Activated T-cell treated with anti-CD3 and anti-CD28 coated beads, Interleukin-2, amount 50 U/mL, for 4 hours (primary cell): Measurements from ENCODE around the gene IKBIP. TPM values are rescaled to one million over a fixed set of nuclear protein-coding genes. Genes with fewer than 3 reads are reported as not detected.
"Not testable (repeated sequence)": the region's sequence is repeated elsewhere in the genome, so short reads cannot be mapped to it uniquely, and the experiment has no call there.

Source experiments
- ATAC-seq, 2 donors: fragments of 200-7000 bp; cut with Tn5 transposase; one replicate each; pipeline ENCODE4 v1.10.0; 2021
- DNase-seq: peaks from one replicate; pipeline ENCODE4 v3.0.0-alpha.2; 2020
- H3K27me3 Mint-ChIP-seq: one replicate; pipeline ENCODE4 v1.8.0; 2021; ENCODE audit warnings: low read depth, mixed read lengths
- H3K36me3 Mint-ChIP-seq: one replicate; pipeline ENCODE4 v1.8.0; 2022; ENCODE audit warnings: mixed read lengths; ENCODE audit not compliant: insufficient read depth
- H3K4me1 Mint-ChIP-seq: one replicate; pipeline ENCODE4 v1.8.0; 2021; ENCODE audit warnings: low read depth, mixed read lengths
- H3K4me3 Mint-ChIP-seq: one replicate; pipeline ENCODE4 v1.8.0; 2021; ENCODE audit warnings: mild to moderate bottlenecking, moderate library complexity, mixed read lengths
- H3K9me3 Mint-ChIP-seq: one replicate; pipeline ENCODE4 v1.8.0; 2021; ENCODE audit warnings: mixed read lengths
- total RNA-seq, 3 donors: library from RNA; stranded (reverse); gene quantifications; one replicate each; pipeline ENCODE4 v1.2.1, GENCODE V29; 2021

The IKBIP gene
- total RNA-seq, 3 donors from 2014 or later, result 12.0 to 14.5 (median 12.6) TPM

- Mint-ChIP-seq H3K4me3 (no peak overlapping the region), H3K27me3 (no peaks in the 10 kb centered on the region), H3K36me3 (peaks cover 7% of the 10 kb centered on the region), H3K4me1 (peaks cover 17% of the 10 kb centered on the region), H3K9me3 (no peaks in the 10 kb centered on the region)
- DNase-seq, result no peak
- ATAC-seq, result no peak
Measured at GRCh38 chr12:98651328-98651727, 6.7 kb upstream of the IKBIP start.

GRCh38 chr12:98646294-98647090 is 1.9 kb upstream of the IKBIP start:
- peaks cover 21% of the 10 kb centered on the region for H3K4me1 Mint-ChIP-seq

DNA sequence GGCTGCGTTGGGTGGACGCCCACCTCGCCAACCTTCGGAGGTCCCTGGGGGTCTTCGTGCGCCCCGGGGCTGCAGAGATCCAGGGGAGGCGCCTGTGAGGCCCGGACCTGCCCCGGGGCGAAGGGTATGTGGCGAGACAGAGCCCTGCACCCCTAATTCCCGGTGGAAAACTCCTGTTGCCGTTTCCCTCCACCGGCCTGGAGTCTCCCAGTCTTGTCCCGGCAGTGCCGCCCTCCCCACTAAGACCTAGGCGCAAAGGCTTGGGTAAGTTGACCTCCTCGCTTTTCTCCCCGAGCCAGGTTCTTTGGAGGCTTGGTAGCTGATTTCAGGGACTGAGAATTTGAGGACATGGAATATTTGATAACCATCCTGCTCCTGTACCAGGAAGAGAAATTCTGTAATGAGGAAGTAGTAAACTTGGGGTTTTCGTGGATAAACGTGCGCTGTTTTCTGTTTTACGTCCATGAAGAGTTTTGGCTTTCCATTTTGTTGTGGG is 1.0 kb upstream of the IKBIP start:
- H3K4me3 Mint-ChIP-seq, result peak overlapping the region; percentile 97
- H3K27me3 Mint-ChIP-seq, result no peaks in the 10 kb centered on the region
- peaks cover 4% of the 10 kb centered on the region for H3K36me3 Mint-ChIP-seq
- H3K9me3 Mint-ChIP-seq, result no peaks in the 10 kb centered on the region
- DNase-seq, result no peak
- H3K4me1 Mint-ChIP-seq, result peaks cover 21% of the 10 kb centered on the region
- ATAC-seq, result peak in 1 of 2 donors; percentile 0

More at GRCh38 chr12:98646294-98647090, 1.9 kb upstream of the IKBIP start:
- Mint-ChIP-seq H3K27me3 (no peaks in the 10 kb centered on the region), H3K9me3 (no peaks in the 10 kb centered on the region), H3K36me3 (peaks cover 4% of the 10 kb centered on the region), H3K4me3 (peak overlapping the region; percentile 97)
- no peak for ATAC-seq
- DNase-seq, result no peak

GRCh38 chr12:98644433-98644711 is 216 bp downstream of the IKBIP start:
- Mint-ChIP-seq H3K9me3 (no peaks in the 10 kb centered on the region), H3K36me3 (peaks cover 4% of the 10 kb centered on the region), H3K27me3 (no peaks in the 10 kb centered on the region), H3K4me3 (peak overlapping the region; percentile 97), H3K4me1 (peaks cover 21% of the 10 kb centered on the region)
- DNase-seq (no peak), ATAC-seq (peak; percentile 9 to 15)

DNA sequence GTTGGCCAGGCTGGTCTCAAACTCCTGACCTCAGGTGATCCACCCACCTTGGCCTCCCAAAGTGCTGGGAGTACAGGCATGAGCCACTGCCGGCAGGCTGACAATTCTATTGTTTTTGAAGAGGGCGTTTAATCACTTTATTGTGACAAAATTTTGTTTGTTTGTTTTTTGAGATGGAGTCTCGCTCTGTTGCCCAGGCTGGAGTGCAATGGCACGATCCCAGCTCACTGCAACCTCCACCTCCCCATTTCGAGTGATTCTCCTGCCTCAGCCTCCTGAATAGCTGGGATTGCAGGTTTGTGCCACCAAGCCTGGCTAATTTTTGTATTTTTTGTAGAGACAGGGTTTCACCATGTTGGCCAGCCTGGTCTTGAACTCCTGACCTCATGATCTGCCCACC is 1.8 kb downstream of the IKBIP start:
- not testable (repeated sequence) for H3K27me3 Mint-ChIP-seq, ATAC-seq, H3K36me3 Mint-ChIP-seq, H3K9me3 Mint-ChIP-seq, DNase-seq
- H3K4me3 Mint-ChIP-seq, result peak overlapping the region; percentile 97
- H3K4me1 Mint-ChIP-seq, result peaks cover 20% of the 10 kb centered on the region

- no peaks in the 10 kb centered on the region for H3K27me3 Mint-ChIP-seq
- H3K4me3 Mint-ChIP-seq, result no peak overlapping the region
- ATAC-seq (no peak), DNase-seq (no peak)
- no peaks in the 10 kb centered on the region for H3K9me3 Mint-ChIP-seq
- H3K4me1 Mint-ChIP-seq, result peaks cover 15% of the 10 kb centered on the region
- H3K36me3 Mint-ChIP-seq, result no peaks in the 10 kb centered on the region
Measured at GRCh38 chr12:98639491-98639890, 5.1 kb downstream of the IKBIP start.

DNA sequence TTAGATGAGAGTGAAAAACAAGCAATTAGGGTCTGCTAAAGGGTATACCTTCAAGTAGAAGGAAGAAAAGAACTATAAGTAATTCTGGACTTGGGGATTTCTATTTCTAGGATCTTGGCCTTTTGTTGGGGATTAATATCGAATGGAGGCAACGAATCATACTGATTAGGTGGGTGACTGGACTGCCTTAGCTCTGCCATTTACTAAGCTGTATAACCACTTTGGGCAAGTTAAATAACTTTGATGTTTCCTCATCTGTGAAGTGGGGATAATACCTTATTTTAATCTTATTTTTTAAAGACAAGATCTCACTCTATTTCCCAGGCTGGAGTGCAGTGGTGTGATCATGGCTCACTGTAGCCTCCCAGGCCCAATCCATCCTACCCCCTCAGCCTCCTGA is 6.6 kb downstream of the IKBIP start:
- no peaks in the 10 kb centered on the region for H3K9me3 Mint-ChIP-seq
- H3K36me3 Mint-ChIP-seq, result no peaks in the 10 kb centered on the region
- no peak for DNase-seq
- H3K27me3 Mint-ChIP-seq, result no peaks in the 10 kb centered on the region
- no peak for ATAC-seq
- no peak overlapping the region for H3K4me3 Mint-ChIP-seq
- H3K4me1 Mint-ChIP-seq, result peaks cover 10% of the 10 kb centered on the region

GRCh38 chr12:98637068-98637467 is 7.5 kb downstream of the IKBIP start:
- ATAC-seq, result no peak
- Mint-ChIP-seq H3K4me1 (peaks cover 8% of the 10 kb centered on the region), H3K4me3 (no peak overlapping the region), H3K27me3 (no peaks in the 10 kb centered on the region), H3K9me3 (no peaks in the 10 kb centered on the region), H3K36me3 (no peaks in the 10 kb centered on the region)
- no peak for DNase-seq

DNA sequence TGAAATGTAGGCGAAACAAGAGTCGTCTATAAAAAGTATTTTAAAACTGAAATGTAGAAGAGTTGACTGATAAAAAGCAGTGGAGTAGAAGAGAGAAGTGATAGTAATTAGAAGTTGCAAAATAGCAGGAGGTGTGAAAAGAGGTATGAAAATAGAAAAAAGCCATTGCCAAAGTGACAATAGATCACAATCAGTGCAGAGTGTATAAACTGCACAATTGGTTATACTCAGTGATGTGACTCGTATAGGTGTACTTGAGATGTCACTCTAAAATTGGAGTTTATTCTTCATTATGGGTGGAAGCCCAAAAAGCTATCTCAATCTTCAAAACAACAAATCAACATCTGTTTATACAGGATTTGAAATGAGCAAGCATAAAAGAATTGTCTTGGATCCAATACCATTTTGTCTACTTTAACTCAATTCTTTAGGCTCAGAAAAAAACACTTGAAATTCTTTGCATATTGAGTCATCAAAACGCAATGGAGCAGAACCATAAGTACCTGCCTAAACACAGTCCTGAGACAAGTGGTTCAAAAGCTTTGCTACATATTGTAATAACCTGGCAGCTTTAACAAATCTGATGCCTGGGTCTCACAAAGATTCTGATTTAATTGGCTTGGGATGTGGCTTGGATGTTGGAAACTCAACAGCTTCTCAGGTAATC is 8.8 kb downstream of the IKBIP start:
- Mint-ChIP-seq H3K27me3 (no peaks in the 10 kb centered on the region), H3K4me1 (peaks cover 8% of the 10 kb centered on the region), H3K4me3 (no peak overlapping the region), H3K36me3 (no peaks in the 10 kb centered on the region), H3K9me3 (no peaks in the 10 kb centered on the region)
- DNase-seq (no peak), ATAC-seq (no peak)

- ATAC-seq, result no peak
- no peak for DNase-seq
- H3K4me3 Mint-ChIP-seq, result no peak overlapping the region
- H3K36me3 Mint-ChIP-seq, result no peaks in the 10 kb centered on the region
- peaks cover 3% of the 10 kb centered on the region for H3K4me1 Mint-ChIP-seq
- H3K27me3 Mint-ChIP-seq, result no peaks in the 10 kb centered on the region
- no peaks in the 10 kb centered on the region for H3K9me3 Mint-ChIP-seq
Measured at GRCh38 chr12:98618952-98619351, 25.6 kb downstream of the IKBIP start.

DNA sequence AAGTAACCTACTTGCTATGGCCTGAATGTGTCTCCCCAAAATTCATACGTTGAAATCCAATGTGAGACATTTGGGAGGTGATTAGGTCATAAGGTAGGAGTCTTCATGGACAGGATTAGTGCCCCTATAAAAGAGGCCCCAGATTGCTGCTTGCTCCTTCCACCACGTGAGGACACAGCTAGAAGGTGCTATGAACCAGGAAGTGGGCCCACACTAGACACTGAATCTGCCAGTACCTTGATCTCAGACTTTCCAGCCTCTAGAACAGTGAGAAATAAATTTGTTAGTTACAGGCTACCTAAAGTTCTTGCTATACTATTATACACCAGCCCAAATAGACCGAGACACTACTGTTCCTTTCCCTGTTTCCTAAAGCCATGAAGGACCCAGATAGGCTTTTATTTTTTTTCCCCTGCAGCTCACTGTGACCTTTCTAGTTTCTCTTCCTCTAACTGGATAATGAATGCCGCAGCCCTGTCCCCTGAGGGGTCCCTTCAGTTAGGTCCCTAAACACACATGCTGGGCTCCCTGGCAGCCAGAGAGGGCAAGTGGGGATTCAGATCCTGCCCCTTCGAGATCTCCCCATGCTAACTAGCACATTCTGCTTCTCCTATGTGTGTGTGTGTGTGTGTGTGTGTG is 31.8 kb downstream of the IKBIP start:
- Mint-ChIP-seq H3K36me3 (no peaks in the 10 kb centered on the region), H3K4me1 (peaks cover 4% of the 10 kb centered on the region), H3K4me3 (no peak overlapping the region), H3K9me3 (no peaks in the 10 kb centered on the region), H3K27me3 (no peaks in the 10 kb centered on the region)
- ATAC-seq (peak in 1 of 2 donors; percentile 46), DNase-seq (no peak)

DNA sequence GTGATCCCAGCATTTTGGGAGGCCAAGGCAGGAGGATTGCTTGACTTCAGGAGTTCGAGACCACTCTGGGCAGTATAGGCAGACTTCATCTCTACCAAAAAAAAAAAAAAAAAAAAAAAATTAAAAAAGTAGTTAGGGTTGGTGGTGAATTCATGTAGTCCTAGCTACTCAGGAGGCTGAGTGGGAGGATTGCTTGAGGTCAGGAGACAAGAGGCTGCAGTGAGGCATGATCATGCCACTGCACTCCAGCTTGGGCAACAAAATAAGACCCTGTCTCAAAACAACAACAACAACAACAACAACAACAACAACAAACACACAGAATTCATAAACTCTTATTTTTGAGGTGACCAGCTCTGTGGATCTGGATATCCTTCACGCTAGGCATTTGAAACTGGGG is 34.0 kb downstream of the IKBIP start:
- Mint-ChIP-seq H3K4me3 (no peak overlapping the region), H3K27me3 (no peaks in the 10 kb centered on the region), H3K9me3 (no peaks in the 10 kb centered on the region), H3K36me3 (no peaks in the 10 kb centered on the region), H3K4me1 (peaks cover 10% of the 10 kb centered on the region)
- DNase-seq, result no peak
- ATAC-seq, result no peak

GRCh38 chr12:98606359-98606988 is 38.1 kb downstream of the IKBIP start:
- peaks cover 6% of the 10 kb centered on the region for H3K4me1 Mint-ChIP-seq

GRCh38 chr12:98601924-98602323 is 42.7 kb downstream of the IKBIP start:
- DNase-seq, result no peak
- Mint-ChIP-seq H3K27me3 (no peaks in the 10 kb centered on the region), H3K36me3 (peaks cover 23% of the 10 kb centered on the region), H3K4me1 (peaks cover 14% of the 10 kb centered on the region), H3K9me3 (no peaks in the 10 kb centered on the region), H3K4me3 (no peak overlapping the region)
- no peak for ATAC-seq

More at GRCh38 chr12:98606359-98606988, 38.1 kb downstream of the IKBIP start:
- no peaks in the 10 kb centered on the region for H3K9me3 Mint-ChIP-seq
- DNase-seq (no peak), ATAC-seq (no peak)
- peaks cover 12% of the 10 kb centered on the region for H3K36me3 Mint-ChIP-seq
- H3K4me3 Mint-ChIP-seq, result no peak overlapping the region
- no peaks in the 10 kb centered on the region for H3K27me3 Mint-ChIP-seq
